Neural progenitor cell (in vitro differentiated cells): ENCODE results near the gene DUS4L. TPM values are rescaled to one million over a fixed set of nuclear protein-coding genes. Genes with fewer than 3 reads are reported as not detected.

ENCODE experiments used
- DNase-seq: peaks from one replicate; pipeline ENCODE4 v3.0.0-alpha.2; 2016; ENCODE audit warnings: low spot score
- H2AFZ ChIP-seq: fragments of 200-600 bp; sonication (generic); replicated peaks from 2 replicates; pipeline ENCODE4 v1.6.1; 2016; ENCODE audit warnings: antibody characterized with exemption
- H3F3A ChIP-seq: fragments of 200-600 bp; sonication (generic); 2 replicates; pipeline ENCODE4 v1.6.1; 2016; ENCODE audit warnings: antibody characterized with exemption, low read depth
- H3K27ac ChIP-seq: fragments of 200-600 bp; sonication (generic); 2 replicates; pipeline ENCODE4 v1.5.1; 2016; ENCODE audit warnings: mild to moderate bottlenecking
- H3K27me3 ChIP-seq: fragments of 200-600 bp; sonication (generic); 2 replicates; pipeline ENCODE4 v1.6.1; 2016; ENCODE audit warnings: mild to moderate bottlenecking, moderate library complexity
- H3K36me3 ChIP-seq: fragments of 200-600 bp; sonication (generic); 2 replicates; pipeline ENCODE4 v1.5.1; 2016
- H3K4me1 ChIP-seq: fragments of 200-600 bp; sonication (generic); 2 replicates; pipeline ENCODE4 v1.6.1; 2016; ENCODE audit warnings: mixed run types
- H3K4me2 ChIP-seq: fragments of 200-600 bp; sonication (generic); 2 replicates; pipeline ENCODE4 v1.6.1; 2016
- H3K4me3 ChIP-seq: fragments of 200-600 bp; sonication (generic); 2 replicates; pipeline ENCODE4 v1.5.1; 2016
- H3K79me2 ChIP-seq: fragments of 200-600 bp; sonication (generic); 2 replicates; pipeline ENCODE4 v1.6.1; 2016; ENCODE audit warnings: low read depth
- H3K9ac ChIP-seq: fragments of 200-600 bp; sonication (generic); 2 replicates; pipeline ENCODE4 v1.6.1; 2016
- H3K9me3 ChIP-seq: fragments of 200-600 bp; sonication (generic); 2 replicates; pipeline ENCODE4 v1.5.1; 2016; ENCODE audit warnings: low read depth
- H4K20me1 ChIP-seq: fragments of 200-600 bp; sonication (generic); 2 replicates; pipeline ENCODE4 v1.6.1; 2016; ENCODE audit warnings: low read depth
- H3K27ac Mint-ChIP-seq: 3 replicates; pipeline ENCODE4 v1.8.0; 2021; ENCODE audit warnings: mixed read lengths
- H3K27me3 Mint-ChIP-seq: 2 replicates; pipeline ENCODE4 v1.8.0; 2022; ENCODE audit warnings: low read depth, mild to moderate bottlenecking, inconsistent platforms, moderate library complexity, mixed read lengths; ENCODE audit not compliant: insufficient read depth
- H3K36me3 Mint-ChIP-seq: 3 replicates; pipeline ENCODE4 v1.8.0; 2021; ENCODE audit warnings: mixed read lengths
- H3K4me1 Mint-ChIP-seq: 3 replicates; pipeline ENCODE4 v1.8.0; 2021; ENCODE audit warnings: mixed read lengths
- H3K4me3 Mint-ChIP-seq: 3 replicates; pipeline ENCODE4 v1.8.0; 2021; ENCODE audit warnings: mild to moderate bottlenecking, moderate library complexity, mixed read lengths
- H3K9me3 Mint-ChIP-seq: 3 replicates; pipeline ENCODE4 v1.8.0; 2020; ENCODE audit warnings: mixed read lengths
- EZH2 ChIP-seq: fragments of 200-600 bp; sonication (generic); IDR thresholded peaks from 2 replicates; pipeline ENCODE4 v1.6.1; 2017; ENCODE audit warnings: antibody characterized with exemption, mild to moderate bottlenecking, moderate library complexity
- EZH2phosphoT487 ChIP-seq: fragments of 200-600 bp; sonication (generic); IDR thresholded peaks from 2 replicates; pipeline ENCODE4 v1.6.1; 2017; ENCODE audit warnings: antibody characterized with exemption
- total RNA-seq: library from RNA; depleted of rRNA; stranded (reverse); fragments of >200 nt; gene quantifications from 2 replicates; pipeline ENCODE4 v1.2.3, GENCODE V29; 2015; ENCODE audit warnings: low replicate concordance
- TF ChIP-seq, protein P1 (sequence below): fragments of 200-600 bp; sonication (generic); IDR thresholded peaks from 2 replicates; pipeline ENCODE4 v1.5.1; 2017; ENCODE audit warnings: antibody characterized with exemption, mild to moderate bottlenecking

DUS4L gene
- total RNA-seq, 1 donor from 2014 or later: 24.4 TPM

DNA sequence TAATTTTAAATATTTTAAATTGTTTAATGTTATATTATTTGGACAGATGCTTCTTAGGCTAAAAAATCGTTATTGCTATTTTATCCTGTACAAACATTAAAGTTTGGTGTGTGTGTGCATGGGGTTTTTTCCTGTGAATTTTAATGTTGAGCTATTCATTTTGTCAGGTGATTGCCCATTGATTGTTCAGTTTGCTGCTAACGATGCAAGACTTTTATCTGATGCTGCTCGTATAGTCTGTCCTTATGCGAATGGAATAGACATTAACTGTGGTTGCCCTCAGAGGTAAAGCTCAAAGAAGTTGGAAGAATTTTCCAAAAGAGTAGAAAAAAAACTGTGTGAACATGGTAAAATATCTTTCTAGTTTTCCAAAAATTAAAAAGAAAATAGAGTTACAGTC lies 9.8 kb downstream of the DUS4L start:
- Histone ChIP-seq H4K20me1 (no peaks in the 10 kb centered on the region), H3K27ac (no peak overlapping the region), H3K4me2 (no peak overlapping the region), H3K4me3 (no peak overlapping the region), H3F3A (no peaks in the 10 kb centered on the region), H3K27me3 (no peaks in the 10 kb centered on the region), H2AFZ (no peak overlapping the region), H3K79me2 (no peaks in the 10 kb centered on the region), H3K36me3 (peaks cover 11% of the 10 kb centered on the region), H3K9ac (no peak overlapping the region), H3K4me1 (no peaks in the 10 kb centered on the region), H3K9me3 (no peaks in the 10 kb centered on the region)
- Mint-ChIP-seq H3K27ac (no peak overlapping the region), H3K9me3 (no peaks in the 10 kb centered on the region), H3K4me1 (no peaks in the 10 kb centered on the region), H3K36me3 (peaks cover 8% of the 10 kb centered on the region), H3K27me3 (no peaks in the 10 kb centered on the region), H3K4me3 (no peak overlapping the region)
- TF ChIP-seq EZH2 (no peak), EZH2phosphoT487 (no peak)
- TF ChIP-seq, protein P1, sequence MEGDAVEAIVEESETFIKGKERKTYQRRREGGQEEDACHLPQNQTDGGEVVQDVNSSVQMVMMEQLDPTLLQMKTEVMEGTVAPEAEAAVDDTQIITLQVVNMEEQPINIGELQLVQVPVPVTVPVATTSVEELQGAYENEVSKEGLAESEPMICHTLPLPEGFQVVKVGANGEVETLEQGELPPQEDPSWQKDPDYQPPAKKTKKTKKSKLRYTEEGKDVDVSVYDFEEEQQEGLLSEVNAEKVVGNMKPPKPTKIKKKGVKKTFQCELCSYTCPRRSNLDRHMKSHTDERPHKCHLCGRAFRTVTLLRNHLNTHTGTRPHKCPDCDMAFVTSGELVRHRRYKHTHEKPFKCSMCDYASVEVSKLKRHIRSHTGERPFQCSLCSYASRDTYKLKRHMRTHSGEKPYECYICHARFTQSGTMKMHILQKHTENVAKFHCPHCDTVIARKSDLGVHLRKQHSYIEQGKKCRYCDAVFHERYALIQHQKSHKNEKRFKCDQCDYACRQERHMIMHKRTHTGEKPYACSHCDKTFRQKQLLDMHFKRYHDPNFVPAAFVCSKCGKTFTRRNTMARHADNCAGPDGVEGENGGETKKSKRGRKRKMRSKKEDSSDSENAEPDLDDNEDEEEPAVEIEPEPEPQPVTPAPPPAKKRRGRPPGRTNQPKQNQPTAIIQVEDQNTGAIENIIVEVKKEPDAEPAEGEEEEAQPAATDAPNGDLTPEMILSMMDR: no peak
- no peak for DNase-seq

DNA sequence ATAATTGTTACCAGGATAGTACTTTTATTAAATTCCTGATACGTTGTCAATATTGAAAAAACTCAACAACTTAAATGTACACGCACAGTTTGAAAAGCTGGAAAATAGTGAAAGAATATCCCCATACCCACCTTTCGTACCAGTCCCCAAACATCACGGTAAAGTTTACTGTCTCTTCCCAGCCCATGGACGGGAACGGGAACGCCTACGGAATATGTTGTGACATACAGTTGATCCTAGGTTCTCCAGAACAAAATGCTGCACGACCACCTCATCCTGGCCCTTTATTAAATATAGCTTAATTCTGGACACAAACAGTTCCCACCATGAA lies 15.7 kb downstream of the DUS4L start:
- no peak for DNase-seq
- Histone ChIP-seq H3K4me2 (peak overlapping the region; percentile 93), H3K36me3 (peaks cover 6% of the 10 kb centered on the region), H3K9ac (peak overlapping the region; percentile 47), H2AFZ (peak overlapping the region; percentile 97), H4K20me1 (no peaks in the 10 kb centered on the region), H3K9me3 (no peaks in the 10 kb centered on the region), H3K79me2 (peaks cover 12% of the 10 kb centered on the region), H3K4me1 (peaks cover 10% of the 10 kb centered on the region), H3K27ac (no peak overlapping the region), H3F3A (peaks cover 6% of the 10 kb centered on the region), H3K27me3 (no peaks in the 10 kb centered on the region), H3K4me3 (peak overlapping the region; percentile 88)
- Mint-ChIP-seq H3K36me3 (peaks cover 5% of the 10 kb centered on the region), H3K4me1 (peaks cover 10% of the 10 kb centered on the region), H3K9me3 (no peaks in the 10 kb centered on the region), H3K4me3 (peak overlapping the region; percentile 94), H3K27me3 (no peaks in the 10 kb centered on the region), H3K27ac (peak overlapping the region; percentile 60)
- TF ChIP-seq EZH2phosphoT487: no peak
- TF ChIP-seq, protein P1: no peak

DNA sequence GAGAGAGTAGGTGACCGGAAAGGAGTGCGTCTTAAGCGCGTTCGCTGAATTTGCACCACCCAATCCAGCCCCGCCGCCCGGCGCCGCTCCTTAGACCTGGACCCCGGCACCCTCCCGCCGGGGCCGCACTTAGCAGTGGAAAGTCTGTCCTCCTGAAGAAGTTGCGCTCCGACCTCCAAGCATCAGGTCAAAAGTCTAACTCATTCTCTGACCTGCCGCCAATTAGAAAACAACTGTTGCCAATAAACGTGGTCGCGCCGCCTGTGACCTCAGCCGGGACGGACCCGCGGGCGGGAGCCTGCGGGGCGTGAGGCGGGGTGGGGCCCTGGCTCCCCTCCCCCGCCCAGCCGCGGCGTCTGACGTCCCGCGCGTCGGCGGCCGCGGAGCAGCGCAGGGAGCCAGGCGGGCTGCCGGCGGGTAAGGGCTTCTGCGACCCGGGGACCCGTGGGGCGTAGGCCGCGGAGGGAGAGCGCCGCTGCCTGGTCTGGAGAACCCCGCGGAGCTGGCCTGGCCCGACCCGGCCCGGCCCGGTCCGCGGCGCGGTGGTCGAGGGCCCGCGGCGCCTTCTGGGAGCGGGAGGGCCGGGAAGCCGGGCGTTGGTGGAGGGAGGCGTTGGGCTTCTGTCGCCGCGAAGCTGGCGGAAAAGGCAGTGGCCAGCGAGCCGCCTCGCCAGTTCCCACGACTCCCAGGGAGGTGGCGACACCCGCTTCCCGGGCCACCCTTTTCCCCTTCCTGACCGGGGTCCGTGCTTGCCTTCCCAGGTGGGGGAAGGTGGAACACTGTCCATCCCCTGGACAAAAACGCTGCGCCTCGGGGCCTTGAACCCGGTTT lies 16.3 kb downstream of the DUS4L start, which contains the start of gene BCAP29:
Gene BCAP29 (plus strand): TSS at position 362 of the 831 bp plus-strand sequence. CDS start 527 bp downstream, outside the sequence.
- Histone ChIP-seq H3K27me3 (no peaks in the 10 kb centered on the region), H3K9me3 (no peaks in the 10 kb centered on the region), H2AFZ (peak within 1 kb of the TSS; percentile 97), H3K4me1 (peaks cover 10% of the 10 kb centered on the region), H3K4me3 (peak within 1 kb of the TSS; percentile 88), H4K20me1 (no peaks in the 10 kb centered on the region), H3K9ac (peak within 1 kb of the TSS; percentile 47), H3K4me2 (peak within 1 kb of the TSS; percentile 93), H3F3A (peaks cover 6% of the 10 kb centered on the region), H3K36me3 (peaks cover under 1% of the 10 kb centered on the region), H3K79me2 (peaks cover 12% of the 10 kb centered on the region), H3K27ac (peak within 1 kb of the TSS; percentile 59)
- peak within 1 kb of the TSS; percentile 94 for H3K4me3 Mint-ChIP-seq
- no peaks in the 10 kb centered on the region for H3K9me3 Mint-ChIP-seq
- H3K27me3 Mint-ChIP-seq: no peaks in the 10 kb centered on the region
- H3K4me1 Mint-ChIP-seq: peaks cover 10% of the 10 kb centered on the region
- peak; percentile 91 for DNase-seq
- H3K36me3 Mint-ChIP-seq: peaks cover 5% of the 10 kb centered on the region
- peak within 1 kb of the TSS; percentile 76 for H3K27ac Mint-ChIP-seq
- TF ChIP-seq EZH2phosphoT487: no peak
- TF ChIP-seq EZH2: peak; percentile 31
- TF ChIP-seq, protein P1: peak; percentile 39
